Liver (tissue), 9 donors: ENCODE measurements around the gene PIEZO1. TPM values are rescaled to one million over a fixed set of nuclear protein-coding genes. Genes with fewer than 3 reads are reported as not detected.
A peak's percentile ranks its signal among the peaks of the same experiment; 100 is the strongest.

Experiments used
- DNase-seq: peaks from one replicate; pipeline ENCODE4 v3.0.0-alpha.2; 2017; ENCODE audit warnings: low spot score
- H3K27ac ChIP-seq, 2 donors: one replicate each; pipeline ENCODE4 v1.7.0; 2013; ENCODE audit warnings: inconsistent platforms in 2 of 2, low read length in 2 of 2, control low read depth in 1 of 2, low read depth in 1 of 2, mild to moderate bottlenecking in 1 of 2
- H3K27me3 ChIP-seq, 4 donors: one replicate each; pipeline versions ENCODE4 v1.6.1 to v1.7.0; 2013; ENCODE audit warnings: low read length in 3 of 4, inconsistent platforms in 1 of 4, mild to moderate bottlenecking in 1 of 4, moderate library complexity in 1 of 4; ENCODE audit not compliant: control insufficient read depth in 4 of 4, insufficient read depth in 4 of 4
- H3K36me3 ChIP-seq, 4 donors: one replicate each; pipeline versions ENCODE4 v1.6.1 to v1.7.0; 2013; ENCODE audit warnings: low read length in 3 of 4, mild to moderate bottlenecking in 3 of 4, low read depth in 1 of 4, moderate library complexity in 1 of 4; ENCODE audit not compliant: control insufficient read depth in 4 of 4, insufficient read depth in 3 of 4
- H3K4me1 ChIP-seq, 4 donors: one replicate each; pipeline versions ENCODE4 v1.6.1 to v1.7.0; 2013; ENCODE audit warnings: low read length in 3 of 4, mild to moderate bottlenecking in 3 of 4, moderate library complexity in 1 of 4; ENCODE audit not compliant: control insufficient read depth in 4 of 4, insufficient read depth in 4 of 4
- H3K4me3 ChIP-seq, 3 donors: one replicate each; pipeline versions ENCODE4 v1.6.1 to v1.7.0; 2013; ENCODE audit warnings: low read length in 3 of 3, control low read depth in 1 of 3, low read depth in 1 of 3, mild to moderate bottlenecking in 1 of 3
- H3K9ac ChIP-seq, 2 donors: one replicate each; pipeline ENCODE4 v1.7.0; 2013; ENCODE audit warnings: low read length in 2 of 2, mild to moderate bottlenecking in 2 of 2, moderate library complexity in 2 of 2, control low read depth in 1 of 2, low read depth in 1 of 2
- H3K9me3 ChIP-seq, 4 donors: one replicate each; pipeline versions ENCODE4 v1.6.1 to v1.7.0; 2013; ENCODE audit warnings: low read length in 3 of 4; ENCODE audit not compliant: control insufficient read depth in 4 of 4
- ATF3 ChIP-seq: IDR thresholded peaks from 2 replicates; pipeline ENCODE4 v1.6.1; 2016; ENCODE audit warnings: antibody characterized with exemption
- EGR1 ChIP-seq, 2 donors: IDR thresholded peaks; 2 replicates each; pipeline ENCODE4 v1.6.1; 2016 to 2018; ENCODE audit warnings: antibody characterized with exemption in 2 of 2, low read depth in 2 of 2
- FOXA1 ChIP-seq: IDR thresholded peaks from 2 replicates; pipeline ENCODE4 v1.6.1; 2016; ENCODE audit warnings: antibody characterized with exemption
- FOXA2 ChIP-seq: IDR thresholded peaks from 2 replicates; pipeline ENCODE4 v1.6.1; 2016; ENCODE audit warnings: antibody characterized with exemption
- GABPA ChIP-seq, 2 donors: IDR thresholded peaks in 1 of 2; conservative IDR thresholded peaks in 1 of 2; 2 replicates each; pipeline ENCODE4 v1.6.1; 2016; ENCODE audit warnings: antibody characterized with exemption in 2 of 2, mild to moderate bottlenecking in 1 of 2, moderate library complexity in 1 of 2
- HNF4G ChIP-seq: IDR thresholded peaks from 2 replicates; pipeline ENCODE4 v1.6.1; 2016; ENCODE audit warnings: antibody characterized with exemption
- JUND ChIP-seq, 2 donors: IDR thresholded peaks; 2 replicates each; pipeline ENCODE4 v1.6.1; 2016; ENCODE audit warnings: antibody characterized with exemption in 2 of 2
- MAX ChIP-seq: IDR thresholded peaks from 2 replicates; pipeline ENCODE4 v1.6.1; 2016; ENCODE audit warnings: antibody characterized with exemption
- NR2F2 ChIP-seq: IDR thresholded peaks from 2 replicates; pipeline ENCODE4 v1.6.1; 2016; ENCODE audit warnings: antibody characterized with exemption
- RAD21 ChIP-seq, 2 donors: IDR thresholded peaks; 2 replicates each; pipeline ENCODE4 v1.6.1; 2016; ENCODE audit warnings: antibody characterized with exemption in 2 of 2, mild to moderate bottlenecking in 2 of 2
- RXRA ChIP-seq, 2 donors: IDR thresholded peaks; 2 replicates each; pipeline ENCODE4 v1.6.1; 2017 to 2018; ENCODE audit warnings: antibody characterized with exemption in 2 of 2, mild to moderate bottlenecking in 1 of 2
- SP1 ChIP-seq: IDR thresholded peaks from 2 replicates; pipeline ENCODE4 v1.6.1; 2018; ENCODE audit warnings: antibody characterized with exemption, mild to moderate bottlenecking
- TAF1 ChIP-seq: conservative IDR thresholded peaks from 2 replicates; pipeline ENCODE4 v1.6.1; 2016; ENCODE audit warnings: antibody characterized with exemption, mild to moderate bottlenecking
- YY1 ChIP-seq: IDR thresholded peaks from 2 replicates; pipeline ENCODE4 v1.6.1; 2016; ENCODE audit warnings: antibody characterized with exemption, mild to moderate bottlenecking
- ZBTB33 ChIP-seq: IDR thresholded peaks from 2 replicates; pipeline ENCODE4 v1.6.1; 2016; ENCODE audit warnings: antibody characterized with exemption
- WGBS: extraction: QIAGEN DNeasy Blood & Tissue Kit; methylation state at CpG from one replicate; pipeline ENCODE4 v1.1.7; 2013; 5-methylcytosine and 5-hydroxymethylcytosine counted together
- polyA plus RNA-seq, 2 donors: library from polyadenylated mRNA; stranded (reverse) in 1 of 2; unstranded in 1 of 2; fragments of 200-250 nt in 1 of 2; fragments of >200 nt in 1 of 2; fragmentation: Nextera tagmentation in 1 of 2; extraction: Ambion mirVana in 1 of 2; gene quantifications; one replicate each; pipeline versions ENCODE4 v1.2.1 to v1.2.3, GENCODE V29; 2013 to 2015
- total RNA-seq, 2 donors: library from RNA; depleted of rRNA; stranded (reverse); fragments of >200 nt; gene quantifications; one replicate each; pipeline ENCODE4 v1.2.3, GENCODE V29; 2014
- TF ChIP-seq, protein P1 (sequence below): IDR thresholded peaks from 2 replicates; pipeline ENCODE4 v1.6.1; 2016; ENCODE audit warnings: antibody characterized with exemption, mild to moderate bottlenecking
- TF ChIP-seq, protein P2 (sequence below): fragments of 150-350 bp; IDR thresholded peaks from 2 replicates; pipeline ENCODE4 v1.5.1; 2017; ENCODE audit warnings: improper control_type of control experiment, low read depth, low read length; ENCODE audit not compliant: missing input control
- donor health status: healthy.
- donor health status: healthy.
- donor health status: healthy.
- donor health status: healthy.
- donor health status: healthy.

The PIEZO1 gene
- total and polyA plus RNA-seq, 4 donors = 15.3 to 74.7 (median 59.2) TPM

DNA sequence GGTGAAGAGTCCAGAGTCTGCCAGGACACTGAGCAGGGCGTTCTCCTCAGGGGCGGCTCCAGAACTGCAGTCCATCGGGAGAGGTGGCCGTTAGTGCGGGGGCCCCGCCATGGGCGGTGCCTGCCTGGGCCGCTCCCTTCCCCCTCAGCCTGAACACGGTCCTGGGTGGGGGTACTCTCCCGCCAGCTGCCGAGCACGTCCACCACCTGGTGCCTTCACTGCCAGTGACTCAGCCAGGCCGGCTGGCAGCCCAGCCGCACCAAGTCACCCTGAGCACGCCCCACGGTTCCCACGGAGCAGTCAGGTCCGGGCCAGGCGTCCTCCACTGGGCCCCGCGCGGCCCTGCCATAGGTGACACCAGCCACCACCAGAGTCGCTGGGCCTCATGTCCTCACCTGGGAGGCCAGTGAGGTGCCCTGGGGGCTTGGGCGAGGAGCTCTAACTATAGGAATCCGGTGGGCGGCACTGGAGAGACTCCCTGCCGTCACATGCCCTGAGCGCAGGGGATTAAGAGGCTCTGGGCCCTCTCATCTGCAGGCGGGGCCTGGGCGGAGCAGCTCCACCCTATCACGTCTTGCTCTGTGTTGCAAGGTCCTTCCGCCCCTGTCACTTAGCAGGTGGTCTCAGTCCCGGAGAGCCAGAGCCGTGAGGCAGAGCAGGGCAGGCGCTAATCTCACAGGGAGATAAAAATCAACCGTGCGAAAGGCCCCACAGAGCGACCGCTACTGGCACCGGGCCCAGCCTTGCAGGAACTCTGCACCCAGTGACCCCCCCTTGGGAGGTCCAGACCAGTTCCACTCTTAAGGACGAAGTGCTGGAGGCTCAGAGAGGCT, 14.3 kb downstream of the PIEZO1 start:
- Histone ChIP-seq H3K9ac (no peak overlapping the region), H3K4me1 (peaks cover 13 to 46% (median 23%) of the 10 kb centered on the region in 4 donors)

More for the DNA sequence above, 14.3 kb downstream of the PIEZO1 start:
- Histone ChIP-seq H3K36me3 (no peaks in the 10 kb centered on the region), H3K4me3 (no peak overlapping the region), H3K27ac (no peak overlapping the region), H3K27me3 (no peaks in the 10 kb centered on the region), H3K9me3 (no peaks in the 10 kb centered on the region)
- WGBS = 66% methylated on average over 41 of the region's 41 CpGs
- peak; percentile 73 for DNase-seq
- TF ChIP-seq HNF4G (no peak), MAX (no peak), JUND (IDR thresholded peaks at IDR 0.05) (no peak), ZBTB33 (no peak), ATF3 (no peak), FOXA1 (no peak), TAF1 (no peak), YY1 (no peak), RAD21 (IDR thresholded peaks at IDR 0.05) (no peak), EGR1 (IDR thresholded peaks at IDR 0.05; ENCODE audit: low read depth in 2 of 2) (no peak), RXRA (IDR thresholded peaks at IDR 0.05) (no peak), GABPA (IDR thresholded peaks at IDR 0.05 in 1 of 2, conservative IDR thresholded peaks at IDR 0.05 in 1 of 2) (no peak), FOXA2 (no peak), NR2F2 (no peak), SP1 (no peak)
- TF ChIP-seq, protein P1, sequence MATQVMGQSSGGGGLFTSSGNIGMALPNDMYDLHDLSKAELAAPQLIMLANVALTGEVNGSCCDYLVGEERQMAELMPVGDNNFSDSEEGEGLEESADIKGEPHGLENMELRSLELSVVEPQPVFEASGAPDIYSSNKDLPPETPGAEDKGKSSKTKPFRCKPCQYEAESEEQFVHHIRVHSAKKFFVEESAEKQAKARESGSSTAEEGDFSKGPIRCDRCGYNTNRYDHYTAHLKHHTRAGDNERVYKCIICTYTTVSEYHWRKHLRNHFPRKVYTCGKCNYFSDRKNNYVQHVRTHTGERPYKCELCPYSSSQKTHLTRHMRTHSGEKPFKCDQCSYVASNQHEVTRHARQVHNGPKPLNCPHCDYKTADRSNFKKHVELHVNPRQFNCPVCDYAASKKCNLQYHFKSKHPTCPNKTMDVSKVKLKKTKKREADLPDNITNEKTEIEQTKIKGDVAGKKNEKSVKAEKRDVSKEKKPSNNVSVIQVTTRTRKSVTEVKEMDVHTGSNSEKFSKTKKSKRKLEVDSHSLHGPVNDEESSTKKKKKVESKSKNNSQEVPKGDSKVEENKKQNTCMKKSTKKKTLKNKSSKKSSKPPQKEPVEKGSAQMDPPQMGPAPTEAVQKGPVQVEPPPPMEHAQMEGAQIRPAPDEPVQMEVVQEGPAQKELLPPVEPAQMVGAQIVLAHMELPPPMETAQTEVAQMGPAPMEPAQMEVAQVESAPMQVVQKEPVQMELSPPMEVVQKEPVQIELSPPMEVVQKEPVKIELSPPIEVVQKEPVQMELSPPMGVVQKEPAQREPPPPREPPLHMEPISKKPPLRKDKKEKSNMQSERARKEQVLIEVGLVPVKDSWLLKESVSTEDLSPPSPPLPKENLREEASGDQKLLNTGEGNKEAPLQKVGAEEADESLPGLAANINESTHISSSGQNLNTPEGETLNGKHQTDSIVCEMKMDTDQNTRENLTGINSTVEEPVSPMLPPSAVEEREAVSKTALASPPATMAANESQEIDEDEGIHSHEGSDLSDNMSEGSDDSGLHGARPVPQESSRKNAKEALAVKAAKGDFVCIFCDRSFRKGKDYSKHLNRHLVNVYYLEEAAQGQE = no peak
- TF ChIP-seq, protein P2, sequence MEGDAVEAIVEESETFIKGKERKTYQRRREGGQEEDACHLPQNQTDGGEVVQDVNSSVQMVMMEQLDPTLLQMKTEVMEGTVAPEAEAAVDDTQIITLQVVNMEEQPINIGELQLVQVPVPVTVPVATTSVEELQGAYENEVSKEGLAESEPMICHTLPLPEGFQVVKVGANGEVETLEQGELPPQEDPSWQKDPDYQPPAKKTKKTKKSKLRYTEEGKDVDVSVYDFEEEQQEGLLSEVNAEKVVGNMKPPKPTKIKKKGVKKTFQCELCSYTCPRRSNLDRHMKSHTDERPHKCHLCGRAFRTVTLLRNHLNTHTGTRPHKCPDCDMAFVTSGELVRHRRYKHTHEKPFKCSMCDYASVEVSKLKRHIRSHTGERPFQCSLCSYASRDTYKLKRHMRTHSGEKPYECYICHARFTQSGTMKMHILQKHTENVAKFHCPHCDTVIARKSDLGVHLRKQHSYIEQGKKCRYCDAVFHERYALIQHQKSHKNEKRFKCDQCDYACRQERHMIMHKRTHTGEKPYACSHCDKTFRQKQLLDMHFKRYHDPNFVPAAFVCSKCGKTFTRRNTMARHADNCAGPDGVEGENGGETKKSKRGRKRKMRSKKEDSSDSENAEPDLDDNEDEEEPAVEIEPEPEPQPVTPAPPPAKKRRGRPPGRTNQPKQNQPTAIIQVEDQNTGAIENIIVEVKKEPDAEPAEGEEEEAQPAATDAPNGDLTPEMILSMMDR = no peak
